ENCODE results near the gene MYO7B.

GRCh38 chr2:127649100-127649611, 113.7 kb downstream of the MYO7B start:
- TF ChIP-seq, protein P1, sequence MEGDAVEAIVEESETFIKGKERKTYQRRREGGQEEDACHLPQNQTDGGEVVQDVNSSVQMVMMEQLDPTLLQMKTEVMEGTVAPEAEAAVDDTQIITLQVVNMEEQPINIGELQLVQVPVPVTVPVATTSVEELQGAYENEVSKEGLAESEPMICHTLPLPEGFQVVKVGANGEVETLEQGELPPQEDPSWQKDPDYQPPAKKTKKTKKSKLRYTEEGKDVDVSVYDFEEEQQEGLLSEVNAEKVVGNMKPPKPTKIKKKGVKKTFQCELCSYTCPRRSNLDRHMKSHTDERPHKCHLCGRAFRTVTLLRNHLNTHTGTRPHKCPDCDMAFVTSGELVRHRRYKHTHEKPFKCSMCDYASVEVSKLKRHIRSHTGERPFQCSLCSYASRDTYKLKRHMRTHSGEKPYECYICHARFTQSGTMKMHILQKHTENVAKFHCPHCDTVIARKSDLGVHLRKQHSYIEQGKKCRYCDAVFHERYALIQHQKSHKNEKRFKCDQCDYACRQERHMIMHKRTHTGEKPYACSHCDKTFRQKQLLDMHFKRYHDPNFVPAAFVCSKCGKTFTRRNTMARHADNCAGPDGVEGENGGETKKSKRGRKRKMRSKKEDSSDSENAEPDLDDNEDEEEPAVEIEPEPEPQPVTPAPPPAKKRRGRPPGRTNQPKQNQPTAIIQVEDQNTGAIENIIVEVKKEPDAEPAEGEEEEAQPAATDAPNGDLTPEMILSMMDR (IDR thresholded peaks at IDR 0.05) = no peak
- no peak for TF ChIP-seq POLR2A (IDR thresholded peaks at IDR 0.05)

All from thyroid gland (tissue), 4 donors.